ENCODE results near the gene TP73. TPM values are rescaled to one million over a fixed set of nuclear protein-coding genes. Genes with fewer than 3 reads are reported as not detected.

Gene TP73
- total RNA-seq, 2 donors from 2014 or later: 0.26 to 13.5 TPM

GRCh38 chr1:3623441-3624199 is 28.7 kb upstream of the TP73 start:
- Histone ChIP-seq H3K9me3 (no peaks in the 10 kb centered on the region), H3K4me1 (peaks cover 34% of the 10 kb centered on the region), H3K27me3 (no peaks in the 10 kb centered on the region), H3K27ac (peak overlapping the region in 3 of 4 donors; percentile 26 to 70 (median 69)), H3K4me3 (peak overlapping the region; percentile 67 to 98), H3K36me3 (replicated peaks in 1 of 2; ENCODE audit: insufficient read depth in 1 of 2, low read depth in 2 of 2) (peaks cover 0 to 8% of the 10 kb centered on the region in 2 donors)
- no peak for DNase-seq
- 23 to 27% methylated on average over 22 to 23 of the region's 23 CpGs for WGBS, 2 donors
- TF ChIP-seq, protein P1, sequence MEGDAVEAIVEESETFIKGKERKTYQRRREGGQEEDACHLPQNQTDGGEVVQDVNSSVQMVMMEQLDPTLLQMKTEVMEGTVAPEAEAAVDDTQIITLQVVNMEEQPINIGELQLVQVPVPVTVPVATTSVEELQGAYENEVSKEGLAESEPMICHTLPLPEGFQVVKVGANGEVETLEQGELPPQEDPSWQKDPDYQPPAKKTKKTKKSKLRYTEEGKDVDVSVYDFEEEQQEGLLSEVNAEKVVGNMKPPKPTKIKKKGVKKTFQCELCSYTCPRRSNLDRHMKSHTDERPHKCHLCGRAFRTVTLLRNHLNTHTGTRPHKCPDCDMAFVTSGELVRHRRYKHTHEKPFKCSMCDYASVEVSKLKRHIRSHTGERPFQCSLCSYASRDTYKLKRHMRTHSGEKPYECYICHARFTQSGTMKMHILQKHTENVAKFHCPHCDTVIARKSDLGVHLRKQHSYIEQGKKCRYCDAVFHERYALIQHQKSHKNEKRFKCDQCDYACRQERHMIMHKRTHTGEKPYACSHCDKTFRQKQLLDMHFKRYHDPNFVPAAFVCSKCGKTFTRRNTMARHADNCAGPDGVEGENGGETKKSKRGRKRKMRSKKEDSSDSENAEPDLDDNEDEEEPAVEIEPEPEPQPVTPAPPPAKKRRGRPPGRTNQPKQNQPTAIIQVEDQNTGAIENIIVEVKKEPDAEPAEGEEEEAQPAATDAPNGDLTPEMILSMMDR (IDR thresholded peaks at IDR 0.05): no peak
- no peak for TF ChIP-seq POLR2A (IDR thresholded peaks at IDR 0.05)
- intact Hi-C loops (cut with DNase I): no loop called here
- ATAC-seq: no peak

DNA sequence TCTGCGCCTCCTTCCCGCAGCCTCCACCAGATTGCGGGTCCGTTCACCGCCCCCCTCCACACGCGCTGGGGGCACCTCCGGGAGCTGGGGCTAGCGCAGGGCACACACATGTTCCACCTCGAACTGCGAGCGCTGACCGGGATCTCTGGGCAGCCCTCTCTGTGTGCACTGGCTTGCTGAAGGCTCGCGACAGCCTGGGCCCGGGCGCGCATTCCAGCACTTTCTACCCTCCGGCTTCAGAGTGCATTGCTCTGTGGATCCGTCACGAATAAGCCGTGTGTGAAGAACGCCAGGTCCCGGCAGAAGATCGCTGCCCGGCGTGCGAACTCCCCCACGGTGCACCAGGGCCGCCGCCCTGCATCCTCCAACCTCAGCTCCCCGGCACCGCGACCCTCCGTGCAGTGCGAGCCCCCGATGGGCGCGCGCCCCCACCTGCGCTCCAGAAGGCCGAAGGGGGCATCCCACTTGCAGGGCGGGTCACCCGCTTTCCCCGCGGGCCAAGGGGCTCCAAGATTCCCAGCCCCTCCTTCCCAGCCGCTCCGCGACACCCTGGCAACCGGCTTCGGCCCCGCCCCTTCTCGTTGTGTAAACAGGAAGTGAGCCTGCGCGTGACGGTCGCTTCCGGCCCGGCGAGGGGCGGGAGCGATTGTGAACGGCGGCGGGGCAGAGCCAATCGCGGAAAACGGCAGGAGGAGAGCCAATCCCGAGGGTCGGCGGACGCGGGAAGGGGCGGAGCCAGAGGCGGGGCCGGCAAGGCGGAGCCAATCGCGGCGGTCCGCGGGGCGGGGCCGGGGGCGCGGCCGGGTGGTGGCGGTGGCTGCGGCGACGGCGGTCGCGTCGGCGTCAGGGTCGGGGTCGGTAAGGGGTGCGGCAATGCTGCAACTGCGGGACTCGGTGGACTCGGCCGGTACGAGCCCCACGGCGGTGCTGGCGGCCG is 27.8 kb upstream of the TP73 start, which contains the start of gene TPRG1L:
Gene TPRG1L, plus strand, starts transcription at position 816 of the 937 bp plus-strand sequence. Its CDS starts 58 bp downstream, at position 874.
- H3K4me3 ChIP-seq: peak within 1 kb of the TSS; percentile 67 to 98
- peaks cover 31% of the 10 kb centered on the region for H3K4me1 ChIP-seq
- TF ChIP-seq, protein P1 (IDR thresholded peaks at IDR 0.05): no peak
- TF ChIP-seq POLR2A (IDR thresholded peaks at IDR 0.05): peak in 2 of 3 donors; percentile 38 to 56
- peaks cover 0 to 11% of the 10 kb centered on the region in 2 donors for H3K36me3 ChIP-seq (replicated peaks in 1 of 2; ENCODE audit: insufficient read depth in 1 of 2, low read depth in 2 of 2)
- ATAC-seq (peak; percentile 97), DNase-seq (peak; percentile 98 to 99 (median 99))
- H3K27ac ChIP-seq: peak within 1 kb of the TSS; percentile 48 to 77 (median 69)
- intact Hi-C loops (cut with DNase I): no loop called here
- H3K27me3 ChIP-seq: no peaks in the 10 kb centered on the region
- WGBS, 2 donors: 0 to 1% methylated on average over 12 to 105 of the region's 108 CpGs
- no peaks in the 10 kb centered on the region for H3K9me3 ChIP-seq

DNA sequence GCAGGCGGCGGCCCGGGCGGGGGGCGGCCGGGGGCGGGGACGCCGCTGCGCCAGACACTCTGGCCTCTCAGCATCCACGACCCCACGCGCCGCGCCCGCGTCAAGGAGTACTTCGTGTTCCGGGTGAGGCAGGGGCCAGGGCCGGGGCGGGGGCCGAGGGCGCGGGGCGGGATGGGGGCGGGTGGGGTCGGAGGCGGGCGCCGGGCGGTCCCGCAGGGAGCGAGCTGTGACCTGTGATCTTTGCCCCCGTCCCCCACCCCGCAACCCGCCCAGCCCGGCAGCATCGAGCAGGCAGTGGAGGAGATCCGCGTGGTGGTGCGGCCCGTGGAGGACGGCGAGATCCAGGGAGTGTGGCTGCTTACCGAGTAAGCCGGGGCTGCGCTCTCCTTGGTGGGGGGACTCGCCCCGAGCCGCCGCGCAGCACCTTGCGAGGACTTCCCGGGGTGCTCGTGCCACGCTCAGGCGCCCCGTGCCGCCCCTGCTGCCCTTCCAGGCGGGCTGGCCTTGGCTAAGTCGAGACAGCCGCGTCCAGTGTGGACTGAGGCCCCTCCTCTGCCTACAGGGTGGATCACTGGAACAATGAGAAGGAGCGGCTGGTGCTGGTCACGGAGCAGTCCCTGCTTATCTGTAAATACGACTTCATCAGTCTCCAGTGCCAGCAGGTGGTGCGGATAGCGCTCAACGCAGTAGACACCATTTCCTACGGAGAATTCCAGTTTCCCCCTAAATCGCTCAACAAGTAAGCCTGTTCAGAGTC is 27.0 kb upstream of the TP73 start:
- intact Hi-C loops (cut with DNase I): no loop called here
- Histone ChIP-seq H3K9me3 (no peaks in the 10 kb centered on the region), H3K27me3 (no peaks in the 10 kb centered on the region), H3K4me1 (peaks cover 31% of the 10 kb centered on the region), H3K27ac (peak overlapping the region; percentile 48 to 77 (median 69)), H3K36me3 (replicated peaks in 1 of 2; ENCODE audit: insufficient read depth in 1 of 2, low read depth in 2 of 2) (peaks cover 0 to 11% of the 10 kb centered on the region in 2 donors), H3K4me3 (peak overlapping the region; percentile 64 to 77)
- WGBS, 2 donors: 1 to 13% methylated on average over 3 to 47 of the region's 71 CpGs
- peak; percentile 41 to 62 (median 58) for DNase-seq
- TF ChIP-seq, protein P1 (IDR thresholded peaks at IDR 0.05): no peak
- peak in 2 of 3 donors; percentile 34 to 43 for TF ChIP-seq POLR2A (IDR thresholded peaks at IDR 0.05)
- ATAC-seq: peak; percentile 17

- H3K36me3 ChIP-seq (replicated peaks in 1 of 2; ENCODE audit: insufficient read depth in 1 of 2, low read depth in 2 of 2): peaks cover 0 to 11% of the 10 kb centered on the region in 2 donors
- ATAC-seq (no peak), DNase-seq (no peak)
- H3K4me3 ChIP-seq: no peak overlapping the region
- intact Hi-C loops (cut with DNase I): no loop called here
- no peaks in the 10 kb centered on the region for H3K9me3 ChIP-seq
- 71 to 75% methylated on average over 4 of the region's 4 CpGs for WGBS, 2 donors
- no peaks in the 10 kb centered on the region for H3K27me3 ChIP-seq
- H3K4me1 ChIP-seq: peaks cover 28% of the 10 kb centered on the region
- TF ChIP-seq, protein P1 (IDR thresholded peaks at IDR 0.05): no peak
- no peak for TF ChIP-seq POLR2A (IDR thresholded peaks at IDR 0.05)
- H3K27ac ChIP-seq: peak overlapping the region in 2 of 4 donors; percentile 69 to 77
Measured at GRCh38 chr1:3626025-3626424, 26.3 kb upstream of the TP73 start.
